Thymus (tissue), 11 donors: ENCODE measurements around the gene SPATC1L. TPM values are rescaled to one million over a fixed set of nuclear protein-coding genes. Genes with fewer than 3 reads are reported as not detected.

ENCODE experiments used
- DNase-seq, 9 donors: peaks; one replicate each; pipeline ENCODE4 v3.0.0-alpha.2; 2013; ENCODE audit warnings: low spot score in 9 of 9, low read depth in 6 of 9, missing footprints in 1 of 9
- H3K27ac ChIP-seq, 2 donors: one replicate each; pipeline ENCODE4 v1.5.1; 2013; ENCODE audit warnings: control low read depth in 1 of 2, low read depth in 1 of 2, low read length in 1 of 2, mild to moderate bottlenecking in 1 of 2, moderate library complexity in 1 of 2
- H3K27me3 ChIP-seq, 2 donors: one replicate each; pipeline ENCODE4 v1.5.1; 2013; ENCODE audit warnings: low read length in 1 of 2; ENCODE audit not compliant: control insufficient read depth in 2 of 2, insufficient read depth in 1 of 2
- H3K36me3 ChIP-seq, 2 donors: one replicate each; pipeline ENCODE4 v1.5.1; 2013; ENCODE audit warnings: low read length in 1 of 2, mild to moderate bottlenecking in 1 of 2, moderate library complexity in 1 of 2; ENCODE audit not compliant: control insufficient read depth in 2 of 2, insufficient read depth in 2 of 2
- H3K4me1 ChIP-seq, 2 donors: one replicate each; pipeline ENCODE4 v1.5.1; 2013; ENCODE audit warnings: low read length in 2 of 2; ENCODE audit not compliant: control insufficient read depth in 2 of 2, insufficient read depth in 2 of 2
- H3K4me3 ChIP-seq, 2 donors: one replicate each; pipeline ENCODE4 v1.5.1; 2013; ENCODE audit warnings: low read length in 2 of 2, control low read depth in 1 of 2, mild to moderate bottlenecking in 1 of 2
- H3K9me3 ChIP-seq, 2 donors: one replicate each; pipeline ENCODE4 v1.5.1; 2013; ENCODE audit warnings: low read length in 1 of 2, mild to moderate bottlenecking in 1 of 2; ENCODE audit not compliant: control insufficient read depth in 2 of 2, insufficient read depth in 1 of 2
- WGBS: extraction: QIAGEN DNeasy Blood & Tissue Kit; methylation state at CpG from one replicate; pipeline ENCODE4 v1.1.7; 2013; 5-methylcytosine and 5-hydroxymethylcytosine counted together
- polyA plus RNA-seq: library from polyadenylated mRNA; stranded (reverse); fragments of 200-250 nt; gene quantifications from one replicate; pipeline ENCODE4 v1.2.3, GENCODE V29; 2013
- total RNA-seq: library from RNA; stranded (reverse); fragments of 120-200 nt; gene quantifications from one replicate; pipeline ENCODE4 v1.2.4, GENCODE V29; 2013
- donor health status: healthy.

The SPATC1L gene
- total and polyA plus RNA-seq, 2 donors = 4.8 to 9.6 TPM

GRCh38 chr21:46217511-46218196 is 33.4 kb upstream of the SPATC1L start:
- Histone ChIP-seq H3K4me1 (no peaks in the 10 kb centered on the region), H3K36me3 (peaks cover 21 to 58% of the 10 kb centered on the region in 2 donors), H3K9me3 (no peaks in the 10 kb centered on the region), H3K27me3 (no peaks in the 10 kb centered on the region), H3K4me3 (no peak overlapping the region), H3K27ac (no peak overlapping the region)
- 97% methylated on average over 22 of the region's 22 CpGs for WGBS
- DNase-seq = no peak

DNA sequence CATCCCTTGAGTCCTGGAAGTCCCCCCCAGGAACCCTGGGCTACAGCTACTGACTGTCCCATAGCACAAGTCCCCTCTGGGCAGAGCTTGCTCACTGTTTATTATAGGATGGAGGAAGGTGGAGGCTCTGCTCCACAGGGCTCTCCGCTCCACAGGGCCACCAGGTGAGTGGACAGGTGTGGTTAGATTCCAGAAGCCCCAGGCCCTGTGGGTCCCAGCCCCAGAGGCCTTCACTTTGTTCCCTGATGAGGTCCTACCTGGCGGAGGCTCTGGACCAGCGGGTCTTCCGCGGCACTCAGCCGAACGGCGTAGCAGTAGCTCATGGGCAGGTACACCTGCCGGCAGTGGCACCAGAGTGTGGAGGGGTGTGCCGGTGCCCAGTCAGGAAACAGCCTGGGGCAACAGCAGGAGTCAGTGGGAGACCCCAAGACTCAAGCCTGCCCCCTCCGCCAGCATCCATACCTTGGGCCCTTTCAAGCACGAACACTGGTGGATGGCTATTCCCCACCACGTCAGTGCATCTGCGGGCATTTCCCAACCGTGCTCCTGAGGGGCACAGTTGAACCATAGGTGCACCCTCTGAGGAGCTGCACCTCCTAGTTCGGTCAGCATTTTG is 32.0 kb upstream of the SPATC1L start:
- H3K27me3 ChIP-seq = no peaks in the 10 kb centered on the region
- DNase-seq = no peak
- no peak overlapping the region for H3K4me3 ChIP-seq
- H3K36me3 ChIP-seq = peaks cover 27 to 55% of the 10 kb centered on the region in 2 donors
- H3K4me1 ChIP-seq = no peaks in the 10 kb centered on the region
- WGBS = 98% methylated on average over 16 of the region's 16 CpGs
- no peaks in the 10 kb centered on the region for H3K9me3 ChIP-seq
- H3K27ac ChIP-seq = no peak overlapping the region

DNA sequence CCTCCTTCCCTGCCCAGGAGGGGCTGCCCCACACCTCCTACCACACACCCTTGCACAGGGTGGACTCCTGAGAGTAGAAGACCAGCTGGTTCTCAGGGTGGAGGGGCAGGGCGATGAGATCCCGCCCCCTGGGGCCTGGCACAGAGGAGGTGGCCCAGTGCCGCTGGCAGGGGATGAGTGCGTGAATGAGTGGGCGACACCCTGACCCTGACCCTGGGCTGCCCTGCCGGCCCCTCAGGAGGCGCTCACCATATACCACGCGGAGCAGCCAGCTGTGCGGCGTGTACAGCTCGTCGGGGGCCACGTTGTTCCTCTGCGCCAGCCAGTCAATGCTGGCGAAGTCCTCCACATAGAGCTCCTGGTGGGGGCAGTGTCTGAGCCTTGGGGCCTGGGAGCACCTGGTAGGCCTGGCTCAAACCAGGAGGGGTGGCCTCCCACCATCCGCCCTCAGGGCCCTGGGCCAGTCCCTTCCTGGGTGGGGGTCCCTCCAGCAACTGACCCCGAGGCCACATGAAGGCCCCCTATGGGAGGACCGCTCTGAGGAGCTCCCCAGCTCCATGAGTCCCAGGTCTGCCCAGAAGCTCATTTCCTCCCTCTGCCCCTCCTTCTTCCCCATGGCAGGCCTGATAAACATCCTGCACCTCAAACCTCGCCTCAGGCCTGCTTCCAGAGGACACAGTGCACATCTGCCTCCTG is 31.3 kb upstream of the SPATC1L start:
- WGBS = 94% methylated on average over 20 of the region's 20 CpGs
- no peaks in the 10 kb centered on the region for H3K4me1 ChIP-seq
- H3K9me3 ChIP-seq = no peaks in the 10 kb centered on the region
- H3K27me3 ChIP-seq = no peaks in the 10 kb centered on the region
- no peak overlapping the region for H3K4me3 ChIP-seq
- H3K27ac ChIP-seq = no peak overlapping the region
- DNase-seq = no peak
- H3K36me3 ChIP-seq = peaks cover 24 to 49% of the 10 kb centered on the region in 2 donors

GRCh38 chr21:46214478-46215340 is 30.4 kb upstream of the SPATC1L start:
- H3K4me1 ChIP-seq = no peaks in the 10 kb centered on the region
- DNase-seq = no peak
- no peaks in the 10 kb centered on the region for H3K27me3 ChIP-seq
- H3K27ac ChIP-seq = no peak overlapping the region
- 97% methylated on average over 27 of the region's 27 CpGs for WGBS
- H3K4me3 ChIP-seq = no peak overlapping the region
- peaks cover 17 to 43% of the 10 kb centered on the region in 2 donors for H3K36me3 ChIP-seq
- H3K9me3 ChIP-seq = no peaks in the 10 kb centered on the region

DNA sequence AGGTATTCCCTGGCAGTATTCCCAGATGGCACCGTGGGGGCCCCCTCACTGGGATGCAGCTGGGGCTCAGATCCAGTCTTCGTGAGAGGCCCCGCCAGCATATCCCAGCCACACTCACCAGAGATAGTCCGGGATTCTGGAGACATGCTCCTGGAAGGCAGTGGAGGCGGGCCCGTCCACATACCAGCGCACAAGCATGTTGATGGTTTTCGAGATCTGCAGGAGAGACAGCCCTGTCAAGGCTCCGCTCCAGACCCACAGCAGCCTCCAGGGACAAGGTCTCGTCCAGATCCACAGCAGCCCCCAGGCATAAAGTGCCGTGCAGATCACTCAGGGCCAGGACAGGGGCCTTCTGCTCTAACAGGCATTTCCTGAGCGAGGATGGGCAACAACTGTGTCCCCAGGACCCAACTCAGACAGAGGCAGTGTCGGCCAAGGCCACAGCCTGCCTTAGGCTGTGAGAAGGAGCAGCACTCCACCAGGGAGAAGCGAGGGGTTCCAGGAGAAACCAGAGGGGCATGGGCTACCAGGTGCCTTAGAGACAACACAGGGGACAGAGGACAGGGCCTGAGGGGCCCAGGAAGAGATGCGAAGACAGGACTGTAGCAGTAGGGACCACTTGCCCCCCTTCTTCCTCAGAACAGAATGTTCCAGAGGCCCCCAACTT is 29.5 kb upstream of the SPATC1L start:
- Histone ChIP-seq H3K27me3 (no peaks in the 10 kb centered on the region), H3K4me1 (no peaks in the 10 kb centered on the region), H3K36me3 (peaks cover 18 to 41% of the 10 kb centered on the region in 2 donors), H3K27ac (no peak overlapping the region), H3K9me3 (no peaks in the 10 kb centered on the region), H3K4me3 (no peak overlapping the region)
- no peak for DNase-seq
- 97% methylated on average over 15 of the region's 15 CpGs for WGBS

- H3K9me3 ChIP-seq = no peaks in the 10 kb centered on the region
- DNase-seq = no peak
- no peak overlapping the region for H3K27ac ChIP-seq
- no peaks in the 10 kb centered on the region for H3K27me3 ChIP-seq
- H3K36me3 ChIP-seq = peaks cover 18 to 41% of the 10 kb centered on the region in 2 donors
- WGBS = 98% methylated on average over 18 of the region's 18 CpGs
- no peak overlapping the region for H3K4me3 ChIP-seq
- no peaks in the 10 kb centered on the region for H3K4me1 ChIP-seq
Measured at GRCh38 chr21:46212721-46213484, 28.6 kb upstream of the SPATC1L start.

DNA sequence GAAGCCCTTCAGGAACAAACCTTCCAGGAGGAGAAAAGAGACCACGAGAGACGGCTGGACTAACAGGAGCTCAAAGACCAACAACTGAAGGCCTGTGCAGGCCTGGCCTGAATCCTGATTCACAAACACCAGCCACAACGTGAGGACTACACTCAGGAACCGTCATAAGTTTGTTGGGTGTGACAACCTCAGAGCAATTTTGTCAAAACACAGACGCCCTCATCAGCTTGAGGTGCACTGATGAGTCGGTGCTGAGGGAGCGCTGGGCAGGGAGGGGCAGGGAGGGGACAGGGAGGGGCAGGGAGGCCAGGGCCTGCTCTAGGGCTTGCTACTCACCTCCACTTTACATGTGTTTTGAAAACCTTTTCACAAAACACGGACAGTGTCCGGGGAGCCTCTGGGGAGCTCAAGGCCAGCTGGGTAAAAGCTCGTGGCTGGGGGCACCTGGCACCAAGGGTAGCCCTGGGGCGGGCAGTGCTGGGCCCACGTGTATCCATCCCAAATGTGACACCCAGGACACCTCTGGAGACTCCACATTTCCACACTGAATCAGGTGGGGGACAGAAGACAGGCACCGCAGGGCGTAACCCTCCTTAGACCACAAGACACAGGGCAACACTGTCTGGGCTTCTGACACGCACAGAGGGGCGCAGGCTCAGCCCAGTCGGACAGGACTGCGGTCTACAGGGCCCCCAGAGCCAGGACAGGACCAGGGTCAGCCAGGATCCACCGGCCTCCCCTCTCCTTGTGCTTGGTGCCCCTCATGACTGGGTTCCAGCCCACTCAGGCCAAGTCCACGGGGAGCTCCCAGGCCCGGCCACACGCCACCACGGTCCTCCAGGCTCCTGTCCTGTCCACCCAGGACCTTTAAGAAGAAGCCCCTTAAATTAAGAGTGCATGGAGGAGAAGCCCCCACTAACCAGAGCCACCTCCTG is 27.8 kb upstream of the SPATC1L start:
- H3K4me1 ChIP-seq = no peaks in the 10 kb centered on the region
- H3K27me3 ChIP-seq = no peaks in the 10 kb centered on the region
- DNase-seq = no peak
- no peaks in the 10 kb centered on the region for H3K9me3 ChIP-seq
- no peak overlapping the region for H3K4me3 ChIP-seq
- WGBS = 96% methylated on average over 23 of the region's 23 CpGs
- peaks cover 22 to 45% of the 10 kb centered on the region in 2 donors for H3K36me3 ChIP-seq
- no peak overlapping the region for H3K27ac ChIP-seq
